ENCODE measurements around the gene ST3GAL5. TPM values are rescaled to one million over a fixed set of nuclear protein-coding genes. Genes with fewer than 3 reads are reported as not detected.

The ST3GAL5 gene
- total RNA-seq, 1 experiment from 2014 or later = 3.8 TPM

GRCh38 chr2:85920810-85921545 is 32.2 kb upstream of the ST3GAL5 start:
- BruUV-seq (replicated peaks) = no TSS peak
- TF ChIP-seq CTCF (IDR thresholded peaks at IDR 0.05; ENCODE audit: unreplicated experiment) = no peak
- Mint-ChIP-seq H3K27ac (ENCODE audit: unreplicated experiment) (no peak overlapping the region), H3K9me3 (ENCODE audit: low read depth, unreplicated experiment) (no peaks in the 10 kb centered on the region), H3K4me1 (ENCODE audit: low read depth, unreplicated experiment) (no peaks in the 10 kb centered on the region), H3K27me3 (ENCODE audit: unreplicated experiment) (peaks cover 32% of the 10 kb centered on the region), H3K4me3 (ENCODE audit: low read depth, unreplicated experiment) (no peak overlapping the region), H3K36me3 (ENCODE audit: insufficient read depth, unreplicated experiment) (no peaks in the 10 kb centered on the region)
- DNase-seq = no peak
- CTCF ChIA-PET = interaction anchor here (0.7 kb wide), 1 partner anchor 93 kb away, joined by 3 read pairs; no protein-coding TSS in a partner anchor
- intact Hi-C loops (cut with micrococcal nuclease; ENCODE audit: unreplicated experiment) = no loop called here

- TF ChIP-seq CTCF (IDR thresholded peaks at IDR 0.05; ENCODE audit: unreplicated experiment) = no peak
- Mint-ChIP-seq H3K9me3 (ENCODE audit: low read depth, unreplicated experiment) (no peaks in the 10 kb centered on the region), H3K27me3 (ENCODE audit: unreplicated experiment) (peaks cover 18% of the 10 kb centered on the region), H3K4me1 (ENCODE audit: low read depth, unreplicated experiment) (no peaks in the 10 kb centered on the region), H3K4me3 (ENCODE audit: low read depth, unreplicated experiment) (no peak overlapping the region), H3K36me3 (ENCODE audit: insufficient read depth, unreplicated experiment) (no peaks in the 10 kb centered on the region), H3K27ac (ENCODE audit: unreplicated experiment) (no peak overlapping the region)
- DNase-seq = no peak
- CTCF ChIA-PET = no interaction called here
- no TSS peak for BruUV-seq (replicated peaks)
- intact Hi-C loops (cut with micrococcal nuclease; ENCODE audit: unreplicated experiment) = no loop called here
These were observed 29.4 kb upstream of the ST3GAL5 start for GRCh38 chr2:85917887-85918795.

- Mint-ChIP-seq H3K27ac (ENCODE audit: unreplicated experiment) (no peak overlapping the region), H3K4me3 (ENCODE audit: low read depth, unreplicated experiment) (no peak overlapping the region), H3K36me3 (ENCODE audit: insufficient read depth, unreplicated experiment) (no peaks in the 10 kb centered on the region), H3K27me3 (ENCODE audit: unreplicated experiment) (peaks cover 18% of the 10 kb centered on the region), H3K9me3 (ENCODE audit: low read depth, unreplicated experiment) (no peaks in the 10 kb centered on the region), H3K4me1 (ENCODE audit: low read depth, unreplicated experiment) (no peaks in the 10 kb centered on the region)
- DNase-seq = no peak
- TF ChIP-seq CTCF (IDR thresholded peaks at IDR 0.05; ENCODE audit: unreplicated experiment) = no peak
- CTCF ChIA-PET = interaction anchor here (0.7 to 1.0 kb wide), 2 partner anchors 12 to 135 kb away, joined by 3 to 4 read pairs; no protein-coding TSS in a partner anchor
- BruUV-seq (replicated peaks) = no TSS peak
- intact Hi-C loops (cut with micrococcal nuclease; ENCODE audit: unreplicated experiment) = no loop called here
These were observed 27.0 kb upstream of the ST3GAL5 start for GRCh38 chr2:85915606-85916303.

GRCh38 chr2:85914922-85915321 is 26.1 kb upstream of the ST3GAL5 start:
- CTCF ChIA-PET = no interaction called here
- Mint-ChIP-seq H3K36me3 (ENCODE audit: insufficient read depth, unreplicated experiment) (no peaks in the 10 kb centered on the region), H3K4me1 (ENCODE audit: low read depth, unreplicated experiment) (no peaks in the 10 kb centered on the region), H3K27me3 (ENCODE audit: unreplicated experiment) (peaks cover 18% of the 10 kb centered on the region), H3K4me3 (ENCODE audit: low read depth, unreplicated experiment) (no peak overlapping the region), H3K27ac (ENCODE audit: unreplicated experiment) (no peak overlapping the region), H3K9me3 (ENCODE audit: low read depth, unreplicated experiment) (no peaks in the 10 kb centered on the region)
- BruUV-seq (replicated peaks) = no TSS peak
- no peak for TF ChIP-seq CTCF (IDR thresholded peaks at IDR 0.05; ENCODE audit: unreplicated experiment)
- no peak for DNase-seq
- intact Hi-C loops (cut with micrococcal nuclease; ENCODE audit: unreplicated experiment) = no loop called here
